Measurements from ENCODE around the gene NAGPA. TPM values are rescaled to one million over a fixed set of nuclear protein-coding genes. Genes with fewer than 3 reads are reported as not detected.

NAGPA gene
- total RNA-seq, 1 donor from 2014 or later, result 6.6 TPM

DNA sequence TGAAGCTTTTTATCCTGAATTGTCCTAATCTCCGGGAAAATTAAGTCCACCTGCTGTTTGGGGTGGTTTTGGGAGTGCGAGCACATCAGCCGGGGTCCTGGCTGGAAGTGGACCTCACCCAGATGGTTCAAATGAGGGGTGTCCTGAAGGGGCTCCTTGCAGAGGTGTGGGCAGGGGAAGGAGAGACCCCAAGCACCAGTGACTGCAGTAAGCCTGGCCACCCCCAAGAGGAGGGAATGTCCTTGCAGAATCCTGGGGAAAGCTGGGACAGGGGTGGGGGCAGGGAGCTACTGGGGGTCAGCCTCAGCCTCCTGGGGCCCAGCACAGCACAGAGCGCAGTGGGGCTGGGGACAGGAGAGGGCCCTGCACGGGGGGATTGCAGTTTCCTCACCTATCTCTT is 29.4 kb downstream of the NAGPA start:
- intact Hi-C loops (cut with micrococcal nuclease), result no loop called here
- H3K36me3 ChIP-seq, result peaks cover 14% of the 10 kb centered on the region
- H3K4me3 ChIP-seq, result peak overlapping the region; percentile 63
- DNase-seq, result no peak
- peak overlapping the region; percentile 86 for H3K27ac ChIP-seq (replicated peaks)
- H3K9me3 ChIP-seq (replicated peaks), result no peaks in the 10 kb centered on the region
- TF ChIP-seq, protein P1, sequence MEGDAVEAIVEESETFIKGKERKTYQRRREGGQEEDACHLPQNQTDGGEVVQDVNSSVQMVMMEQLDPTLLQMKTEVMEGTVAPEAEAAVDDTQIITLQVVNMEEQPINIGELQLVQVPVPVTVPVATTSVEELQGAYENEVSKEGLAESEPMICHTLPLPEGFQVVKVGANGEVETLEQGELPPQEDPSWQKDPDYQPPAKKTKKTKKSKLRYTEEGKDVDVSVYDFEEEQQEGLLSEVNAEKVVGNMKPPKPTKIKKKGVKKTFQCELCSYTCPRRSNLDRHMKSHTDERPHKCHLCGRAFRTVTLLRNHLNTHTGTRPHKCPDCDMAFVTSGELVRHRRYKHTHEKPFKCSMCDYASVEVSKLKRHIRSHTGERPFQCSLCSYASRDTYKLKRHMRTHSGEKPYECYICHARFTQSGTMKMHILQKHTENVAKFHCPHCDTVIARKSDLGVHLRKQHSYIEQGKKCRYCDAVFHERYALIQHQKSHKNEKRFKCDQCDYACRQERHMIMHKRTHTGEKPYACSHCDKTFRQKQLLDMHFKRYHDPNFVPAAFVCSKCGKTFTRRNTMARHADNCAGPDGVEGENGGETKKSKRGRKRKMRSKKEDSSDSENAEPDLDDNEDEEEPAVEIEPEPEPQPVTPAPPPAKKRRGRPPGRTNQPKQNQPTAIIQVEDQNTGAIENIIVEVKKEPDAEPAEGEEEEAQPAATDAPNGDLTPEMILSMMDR (IDR thresholded peaks at IDR 0.05; ENCODE audit: borderline replicate concordance), result no peak
- peaks cover 17% of the 10 kb centered on the region for H3K4me1 ChIP-seq
- no peaks in the 10 kb centered on the region for H3K27me3 ChIP-seq (ENCODE audit: low read depth)

DNA sequence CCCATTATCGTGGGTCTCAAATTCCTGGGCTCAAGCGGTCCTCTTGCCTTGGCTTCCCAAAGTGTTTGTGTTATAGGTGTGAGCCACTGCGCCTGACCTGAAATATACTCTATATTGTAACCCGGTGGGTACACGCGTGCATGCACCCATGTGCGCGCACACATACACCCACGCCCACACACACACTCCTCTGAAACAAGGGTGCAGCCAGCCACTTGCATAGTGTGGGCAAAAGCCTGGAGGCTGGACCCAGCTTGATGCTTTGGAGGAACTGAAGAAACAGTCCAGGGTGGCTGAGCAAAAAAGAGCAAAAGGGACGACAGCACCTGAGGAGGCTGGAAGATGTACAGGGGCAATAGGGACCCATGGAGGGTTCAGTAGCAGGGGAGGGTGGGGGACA is 29.9 kb downstream of the NAGPA start:
- DNase-seq, result no peak
- intact Hi-C loops (cut with micrococcal nuclease), result no loop called here

DNA sequence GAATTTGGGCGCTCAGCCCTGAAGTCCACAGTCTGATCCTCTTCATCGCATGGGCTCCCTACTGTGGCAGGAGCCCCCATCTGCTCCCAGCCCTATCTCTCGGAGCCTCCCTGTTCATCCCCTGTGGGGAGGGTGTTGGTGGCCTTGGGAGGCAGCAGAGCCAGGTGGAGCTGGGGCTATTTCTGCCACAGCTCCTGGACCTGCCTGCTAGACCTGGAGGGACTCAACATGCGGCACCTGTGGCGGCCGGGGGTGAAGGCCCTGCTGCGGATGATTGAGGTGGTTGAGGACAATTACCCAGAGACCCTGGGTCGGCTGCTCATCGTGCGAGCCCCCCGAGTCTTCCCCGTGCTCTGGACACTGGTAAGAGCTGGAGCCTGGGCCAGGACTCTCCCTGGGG is 30.5 kb downstream of the NAGPA start:
- DNase-seq, result no peak
- H3K36me3 ChIP-seq, result peaks cover 3% of the 10 kb centered on the region
- H3K27ac ChIP-seq (replicated peaks), result peak overlapping the region; percentile 86
- H3K4me3 ChIP-seq, result peak overlapping the region; percentile 63
- no peaks in the 10 kb centered on the region for H3K27me3 ChIP-seq (ENCODE audit: low read depth)
- TF ChIP-seq, protein P1 (IDR thresholded peaks at IDR 0.05; ENCODE audit: borderline replicate concordance), result no peak
- intact Hi-C loops (cut with micrococcal nuclease), result no loop called here
- H3K4me1 ChIP-seq, result peaks cover 17% of the 10 kb centered on the region
- H3K9me3 ChIP-seq (replicated peaks), result no peaks in the 10 kb centered on the region

More for the DNA sequence above, 29.9 kb downstream of the NAGPA start:
- Histone ChIP-seq H3K4me3 (peak overlapping the region; percentile 63), H3K27me3 (ENCODE audit: low read depth) (no peaks in the 10 kb centered on the region), H3K9me3 (replicated peaks) (no peaks in the 10 kb centered on the region), H3K27ac (replicated peaks) (peak overlapping the region; percentile 86), H3K36me3 (peaks cover 9% of the 10 kb centered on the region), H3K4me1 (peaks cover 17% of the 10 kb centered on the region)
- TF ChIP-seq, protein P1 (IDR thresholded peaks at IDR 0.05; ENCODE audit: borderline replicate concordance), result no peak

DNA sequence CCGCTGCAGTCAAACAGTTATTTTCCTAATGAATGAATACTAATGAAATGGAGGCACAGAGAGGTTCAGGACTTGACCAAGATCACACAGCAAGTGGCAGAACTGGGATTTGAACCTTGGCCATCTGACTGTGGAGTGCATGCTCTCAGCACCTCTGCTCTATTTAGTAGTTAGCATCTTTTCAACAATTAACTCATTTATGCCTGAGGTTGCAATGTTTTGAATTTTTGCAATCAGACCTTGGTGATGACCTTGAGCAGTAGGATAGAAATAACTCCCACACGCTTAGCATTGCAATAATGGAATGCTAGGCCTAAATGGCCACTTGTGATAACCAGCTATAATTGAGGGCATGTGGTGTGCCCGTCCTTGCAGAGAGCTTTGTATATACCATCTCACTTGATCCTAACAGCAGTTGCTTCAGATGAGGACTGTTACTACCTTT is 31.0 kb downstream of the NAGPA start:
- TF ChIP-seq, protein P1 (IDR thresholded peaks at IDR 0.05; ENCODE audit: borderline replicate concordance), result no peak
- no peak for DNase-seq
- no peaks in the 10 kb centered on the region for H3K36me3 ChIP-seq
- H3K4me1 ChIP-seq, result peaks cover 17% of the 10 kb centered on the region
- H3K9me3 ChIP-seq (replicated peaks), result no peaks in the 10 kb centered on the region
- H3K4me3 ChIP-seq, result peak overlapping the region; percentile 63
- H3K27me3 ChIP-seq (ENCODE audit: low read depth), result no peaks in the 10 kb centered on the region
- H3K27ac ChIP-seq (replicated peaks), result peak overlapping the region; percentile 86
- intact Hi-C loops (cut with micrococcal nuclease), result no loop called here

DNA sequence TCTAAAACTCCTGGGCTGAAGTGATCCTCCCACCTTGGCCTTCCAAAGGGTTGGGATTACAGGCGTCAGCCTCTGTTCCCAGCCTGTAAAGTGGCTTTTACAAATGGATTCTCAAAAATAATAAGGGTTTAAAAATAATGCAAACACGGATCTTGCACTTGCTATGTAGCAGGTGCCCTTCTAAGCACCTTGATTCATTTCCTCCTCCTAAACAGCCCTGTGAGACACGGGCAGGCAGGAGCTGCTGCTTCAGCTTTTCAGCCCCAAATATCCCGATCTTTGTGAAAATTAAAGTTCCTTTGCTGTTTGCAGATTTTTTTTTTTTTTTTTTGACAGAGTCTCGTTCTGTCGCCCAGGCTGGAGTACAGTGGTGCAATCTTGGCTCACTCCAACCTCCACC is 31.7 kb downstream of the NAGPA start:
- Histone ChIP-seq H3K4me3 (no peak overlapping the region), H3K9me3 (replicated peaks) (no peaks in the 10 kb centered on the region), H3K4me1 (peaks cover 17% of the 10 kb centered on the region), H3K27me3 (ENCODE audit: low read depth) (no peaks in the 10 kb centered on the region), H3K27ac (replicated peaks) (peak overlapping the region; percentile 86), H3K36me3 (no peaks in the 10 kb centered on the region)
- TF ChIP-seq, protein P1 (IDR thresholded peaks at IDR 0.05; ENCODE audit: borderline replicate concordance), result no peak
- no peak for DNase-seq
- intact Hi-C loops (cut with micrococcal nuclease), result no loop called here
